LNCAP (cell line): ENCODE measurements around the gene DCP2.

ENCODE experiments used
- CTCF ChIP-seq: fragments of 450-650 bp; IDR thresholded peaks from 2 replicates; pipeline ENCODE4 v1.5.1; 2017; ENCODE audit warnings: mild to moderate bottlenecking

Gene DCP2

GRCh38 chr5:113068559-113068958, 92.0 kb downstream of the DCP2 start:
- no peak for TF ChIP-seq CTCF
